GF-D8 (cell line): ENCODE data around the gene LIMS1.
"Not testable (repeated sequence)": the region's sequence is repeated elsewhere in the genome, so short reads cannot be mapped to it uniquely, and the experiment has no call there.

Experiments
- DNase-seq: peaks from one replicate; lab custom pipeline; 2025; lab: John Stamatoyannopoulos, UW

The LIMS1 gene

DNA sequence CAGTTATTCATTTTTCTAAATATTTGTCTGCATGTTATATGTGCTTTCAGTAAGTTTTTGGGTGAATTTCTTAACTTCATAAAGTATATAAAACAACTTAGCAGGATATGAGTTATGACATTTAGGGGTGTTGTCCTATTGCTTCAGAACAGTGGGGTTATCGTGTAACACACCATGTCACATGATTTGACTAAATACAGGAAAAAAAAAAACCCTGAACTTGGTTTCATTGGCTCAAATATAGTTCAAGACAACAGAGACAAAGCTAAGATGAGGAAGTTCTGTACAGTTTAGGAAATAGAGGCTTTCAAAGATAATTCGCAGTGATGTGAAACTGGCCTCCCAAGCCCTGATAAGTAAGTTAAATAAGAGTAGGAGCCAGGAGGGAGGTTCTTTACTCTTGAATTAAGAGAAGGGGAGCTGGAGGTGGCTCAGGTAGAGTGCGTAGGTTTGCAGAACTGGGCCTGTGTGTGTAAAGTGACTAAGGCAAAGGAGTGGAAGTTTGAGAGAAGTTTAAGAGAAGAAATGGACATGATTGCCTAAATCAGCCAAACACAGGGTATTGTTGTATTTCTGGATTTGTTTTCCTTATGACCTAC is 53.9 kb downstream of the LIMS1 start:
- peak; percentile 90 for DNase-seq

DNA sequence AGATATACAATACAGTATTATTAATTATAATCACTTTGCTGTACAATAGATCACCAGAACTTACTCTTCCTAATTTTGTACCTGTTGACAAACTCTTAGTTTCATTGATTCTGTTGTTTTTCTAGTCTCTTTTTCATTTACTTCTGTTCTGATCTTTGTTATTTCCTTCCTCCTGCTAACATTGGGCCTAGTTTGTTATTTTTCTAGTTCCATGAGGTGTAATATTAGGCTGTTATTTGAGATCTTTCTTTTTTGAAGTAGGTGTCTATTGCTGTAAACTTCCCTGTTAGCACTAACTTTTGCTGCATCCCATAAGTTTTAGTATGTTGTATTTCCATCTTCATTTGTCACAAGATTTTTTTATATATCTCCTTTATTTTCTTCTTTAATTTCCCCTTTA is 55.1 kb downstream of the LIMS1 start:
- DNase-seq: no peak

DNA sequence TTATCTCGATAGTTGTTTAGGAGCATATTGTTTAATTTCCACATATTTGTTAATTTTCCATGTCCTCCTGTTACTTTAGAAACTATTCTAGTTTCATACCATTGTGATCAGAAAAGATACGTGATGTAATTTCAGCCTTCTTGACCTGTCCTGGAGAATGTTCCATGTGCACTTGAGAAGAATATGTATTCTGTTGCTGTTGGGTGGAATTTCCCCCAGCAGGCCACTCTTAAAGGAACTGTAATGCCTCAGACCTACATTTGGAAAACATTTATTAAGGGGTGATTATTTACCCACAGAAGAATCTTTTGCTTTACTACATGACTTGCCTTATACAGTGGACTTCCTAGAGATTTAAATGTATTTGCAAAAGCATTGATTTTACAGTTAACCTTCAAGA is 55.5 kb downstream of the LIMS1 start:
- DNase-seq: no peak

DNA sequence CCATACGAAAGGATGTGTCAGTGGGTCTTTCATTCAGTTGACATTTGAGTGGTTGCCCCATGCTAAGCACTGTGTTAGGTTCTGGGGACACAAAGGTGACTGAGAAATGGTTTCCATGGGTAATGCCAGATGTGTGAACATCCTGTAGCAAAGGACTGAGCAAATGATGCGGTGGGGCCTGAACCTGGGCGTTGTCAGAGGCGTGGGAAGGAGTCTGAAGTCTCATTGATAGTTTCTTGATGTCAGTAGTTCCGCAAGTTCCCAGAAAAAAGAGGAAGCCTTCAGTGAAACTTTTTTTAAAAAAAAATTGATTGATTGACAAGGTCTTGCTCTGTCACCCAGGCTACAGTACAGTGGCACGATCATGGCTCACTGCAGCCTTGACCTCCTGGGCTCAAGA is 56.9 kb downstream of the LIMS1 start:
- DNase-seq: no peak

DNA sequence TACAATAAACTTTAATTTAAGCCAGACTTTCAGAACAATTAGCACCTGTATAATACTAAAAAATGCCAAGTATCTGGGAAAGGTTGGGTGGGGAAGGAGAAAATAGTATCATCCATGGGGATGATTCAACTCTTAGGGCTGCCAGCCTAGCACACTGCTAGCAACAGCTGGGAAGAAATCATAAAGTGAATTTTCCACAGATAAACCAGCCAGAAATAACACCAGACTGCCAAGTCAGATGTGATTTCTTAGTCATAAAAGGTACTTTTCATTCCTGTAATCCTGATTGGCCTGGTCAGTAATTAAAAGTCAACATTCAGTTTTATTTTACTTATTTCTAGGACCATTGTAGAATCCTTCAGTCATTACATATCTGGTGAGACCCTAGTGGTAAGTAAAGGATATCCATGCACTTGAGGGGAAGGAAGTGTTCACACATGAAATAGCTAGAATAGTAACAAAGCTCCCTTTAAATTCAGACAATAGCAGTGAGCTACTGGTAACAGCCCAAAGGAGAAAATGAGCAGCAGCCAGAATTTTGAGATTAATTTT is 59.4 kb downstream of the LIMS1 start:
- no peak for DNase-seq

DNA sequence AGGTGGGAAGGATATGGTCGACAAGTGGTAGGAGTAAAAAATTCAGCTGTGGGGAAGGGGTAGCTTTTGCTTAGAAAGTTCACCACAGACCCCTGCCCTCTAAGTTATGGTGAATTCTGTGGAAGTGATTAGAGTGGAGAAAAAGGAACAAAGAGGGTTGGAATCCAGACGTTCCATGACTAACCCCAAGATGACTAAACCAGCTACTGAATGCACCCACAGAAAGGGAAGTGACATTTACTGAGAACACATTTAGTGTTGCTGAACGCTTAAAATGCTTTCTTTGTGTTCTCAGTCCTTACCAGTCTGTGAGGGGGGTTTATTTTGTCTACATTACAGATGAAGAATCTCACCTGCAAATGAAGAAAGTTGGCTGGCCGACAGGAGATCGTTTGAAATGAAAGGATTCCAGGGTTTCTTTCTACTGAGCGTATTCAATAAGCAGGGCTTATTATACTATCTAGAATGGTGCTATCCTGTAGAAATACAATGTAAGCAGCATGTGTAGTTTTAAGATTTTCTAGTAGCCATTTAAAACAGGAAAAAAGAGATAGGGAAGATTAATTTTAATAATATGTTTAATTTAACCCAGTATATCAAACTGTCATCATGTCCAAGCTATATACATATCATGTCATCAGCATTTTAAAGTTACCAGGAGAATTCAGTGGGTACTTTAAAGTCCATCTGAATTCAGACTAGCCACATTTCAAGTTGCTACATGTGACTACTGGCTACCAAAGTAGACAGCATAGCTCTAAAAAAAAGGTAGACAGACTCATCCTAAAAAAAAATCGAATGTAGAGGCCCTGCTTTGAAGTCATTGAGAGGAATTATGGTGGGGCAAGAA is 60.1 kb downstream of the LIMS1 start:
- peak; percentile 64 for DNase-seq

DNA sequence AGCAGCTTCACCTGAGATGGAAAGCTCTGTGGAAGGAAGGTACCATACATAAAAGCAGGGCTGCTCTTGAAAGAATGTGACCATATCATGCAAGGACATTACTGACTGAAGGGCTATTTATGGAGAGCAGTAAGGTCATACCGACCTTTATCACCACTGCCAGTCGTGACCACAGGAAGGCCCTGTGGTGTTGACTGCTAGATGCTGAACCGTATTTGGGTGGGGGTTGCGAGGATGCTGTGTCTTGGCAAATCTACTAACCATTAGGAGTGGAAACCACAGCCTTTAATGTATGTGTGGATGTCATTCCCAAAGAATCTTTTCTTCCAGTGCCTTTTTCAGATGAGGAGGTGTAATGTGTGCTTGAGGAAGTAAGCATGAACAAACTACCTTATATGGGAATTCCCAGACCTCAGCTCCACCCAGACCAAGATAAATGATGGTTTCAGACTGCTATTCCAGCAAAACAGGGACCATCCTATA is 60.8 kb downstream of the LIMS1 start:
- peak; percentile 76 for DNase-seq

DNA sequence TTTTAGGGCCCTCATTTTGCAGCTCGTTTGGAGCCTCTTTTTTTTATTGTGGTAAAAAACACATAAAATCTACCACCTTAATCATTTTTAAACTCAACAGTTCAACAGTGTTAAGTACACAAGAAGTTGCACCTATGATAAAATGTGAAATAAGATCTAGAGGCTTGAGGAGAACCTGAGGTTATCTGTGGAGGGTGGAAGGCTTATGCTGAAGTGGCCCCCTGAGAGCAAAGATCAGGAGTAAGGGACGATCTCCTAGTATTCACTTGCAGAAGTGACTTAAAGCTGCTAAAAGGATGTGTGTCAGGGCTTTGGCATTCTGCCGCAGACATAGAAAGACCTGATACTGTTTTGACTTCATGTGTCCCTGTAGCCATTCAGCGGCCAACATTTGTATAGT is 61.5 kb downstream of the LIMS1 start:
- not testable (repeated sequence) for DNase-seq

DNA sequence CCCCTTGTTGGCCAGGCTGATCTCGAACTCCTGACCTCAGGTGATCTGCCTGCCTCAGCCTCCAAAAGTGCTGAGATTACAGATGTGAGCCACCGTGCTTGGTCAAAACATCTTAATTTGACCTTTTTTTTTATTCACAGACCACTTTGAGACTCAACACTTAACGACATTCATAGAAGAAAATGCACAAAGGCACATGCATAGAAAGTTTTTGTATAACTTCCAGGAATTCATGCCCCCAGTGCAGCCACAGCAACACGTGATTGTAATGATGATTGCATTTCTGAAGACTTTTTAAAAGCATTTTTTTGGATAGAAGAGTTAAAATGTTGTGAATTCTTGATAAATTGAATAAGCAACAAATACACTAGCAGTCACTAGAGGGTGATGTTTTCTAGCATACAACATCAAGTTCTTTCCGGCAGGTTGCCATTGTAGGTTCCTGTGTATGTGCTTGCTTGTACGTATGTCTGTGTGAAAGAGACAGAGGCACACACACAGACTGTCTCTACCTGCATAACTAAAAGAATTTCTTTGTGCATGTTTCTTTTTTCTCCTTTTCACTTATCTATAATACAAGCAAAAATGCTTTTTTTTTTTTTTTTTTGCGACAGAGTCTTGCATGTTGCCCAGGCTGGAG is 63.0 kb downstream of the LIMS1 start:
- not testable (repeated sequence) for DNase-seq

DNA sequence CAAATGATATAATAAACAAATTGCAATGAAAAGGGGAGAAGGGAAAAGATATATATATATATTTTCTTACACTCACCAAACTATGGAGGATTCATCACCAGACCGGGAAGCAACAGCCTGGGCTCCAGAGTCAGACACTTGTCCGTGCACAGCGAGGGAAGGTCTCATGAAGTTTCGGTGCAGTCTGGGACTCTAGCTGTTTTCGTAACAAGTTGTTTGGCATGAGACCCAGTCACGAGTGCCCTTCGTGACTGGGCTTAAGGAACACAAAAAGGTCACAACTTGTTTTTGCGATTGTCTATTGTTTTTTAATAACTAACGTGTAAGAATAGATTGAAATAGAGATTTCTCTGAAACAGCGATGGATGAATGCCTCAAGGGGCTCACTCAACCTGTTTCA is 66.9 kb downstream of the LIMS1 start:
- not testable (repeated sequence) for DNase-seq

DNA sequence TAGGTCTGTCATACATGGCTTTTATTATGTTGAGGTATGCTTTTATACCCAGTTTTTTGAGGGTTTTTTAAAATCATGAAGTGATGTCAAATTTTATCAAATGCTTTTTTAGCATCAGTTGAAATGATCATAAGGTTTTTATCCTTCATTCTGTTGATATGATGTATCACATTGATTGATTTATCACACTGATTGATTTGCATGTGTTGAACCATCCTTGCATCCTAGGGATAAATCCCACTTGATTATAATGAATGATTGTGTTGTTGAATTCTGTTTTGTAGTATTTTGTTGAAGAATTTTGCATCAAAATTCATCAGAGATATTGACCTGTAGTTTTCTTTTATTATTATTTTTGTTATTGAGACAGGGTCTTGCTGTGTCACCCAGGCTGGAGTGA is 68.2 kb downstream of the LIMS1 start:
- DNase-seq: no peak

DNA sequence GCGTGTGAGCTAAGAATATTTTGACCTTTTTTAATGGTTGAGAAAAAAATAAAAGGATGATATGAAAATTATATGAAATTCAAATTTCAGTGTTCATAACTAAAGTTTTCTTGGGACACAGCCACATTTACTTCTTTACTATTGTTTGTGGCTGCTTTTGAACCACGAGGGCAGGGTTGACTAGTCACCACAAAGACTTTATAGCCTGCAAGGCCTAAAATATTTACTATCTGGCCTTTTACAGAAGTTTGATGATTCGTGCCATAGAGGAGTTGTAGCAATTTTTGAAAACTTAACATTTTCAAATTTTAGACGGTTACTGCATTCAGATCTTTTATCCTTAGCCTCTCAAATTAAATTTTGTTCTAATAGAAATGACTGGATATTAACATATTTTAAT is 69.9 kb downstream of the LIMS1 start:
- no peak for DNase-seq

DNA sequence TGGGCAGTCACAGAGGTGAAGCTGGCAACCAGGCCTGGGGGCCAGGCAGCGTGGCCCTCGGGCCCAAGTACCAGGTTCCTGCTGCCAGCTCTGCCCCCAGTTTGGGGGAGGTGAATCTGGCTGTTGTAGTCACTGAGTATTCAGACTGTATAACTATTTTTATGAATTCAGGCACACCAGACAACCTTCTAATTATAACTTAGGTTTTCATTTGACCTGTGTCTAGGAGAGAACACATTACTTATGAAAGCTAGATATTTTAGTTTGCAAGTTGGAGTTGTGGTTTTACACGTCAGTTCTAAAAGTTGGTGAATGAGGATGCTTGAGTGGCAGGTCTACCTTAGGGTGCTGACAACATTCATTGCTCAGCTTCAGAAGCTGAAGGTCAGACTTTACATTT is 71.7 kb downstream of the LIMS1 start:
- DNase-seq: no peak

DNA sequence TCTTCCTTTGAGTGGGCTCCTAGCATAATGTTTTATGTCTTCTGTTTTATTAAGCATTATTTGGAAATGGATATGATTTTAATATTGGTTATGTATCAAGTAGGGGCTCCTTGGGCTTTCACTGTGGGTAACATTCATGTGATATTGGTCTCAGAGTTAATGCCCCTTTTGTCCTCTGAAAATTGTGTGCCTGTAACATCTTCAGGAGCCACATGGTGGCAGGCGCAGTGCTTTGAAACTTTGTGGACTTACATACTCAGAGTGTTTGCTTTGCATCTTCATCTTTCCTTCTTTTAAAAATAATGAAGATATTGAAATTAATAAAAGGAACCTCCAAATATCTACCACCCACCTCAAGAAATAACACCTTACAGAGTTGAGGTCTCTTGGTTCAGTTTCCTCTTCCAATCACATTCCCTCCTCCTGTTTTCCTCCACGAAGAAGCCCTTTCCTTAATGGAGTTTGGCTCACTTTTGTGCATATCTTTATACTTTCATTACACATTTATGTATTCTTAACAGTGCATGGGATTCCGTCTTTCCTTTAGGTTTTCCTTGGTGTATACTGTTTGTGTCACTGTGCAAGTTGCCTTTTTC is 73.5 kb downstream of the LIMS1 start:
- DNase-seq: no peak

DNA sequence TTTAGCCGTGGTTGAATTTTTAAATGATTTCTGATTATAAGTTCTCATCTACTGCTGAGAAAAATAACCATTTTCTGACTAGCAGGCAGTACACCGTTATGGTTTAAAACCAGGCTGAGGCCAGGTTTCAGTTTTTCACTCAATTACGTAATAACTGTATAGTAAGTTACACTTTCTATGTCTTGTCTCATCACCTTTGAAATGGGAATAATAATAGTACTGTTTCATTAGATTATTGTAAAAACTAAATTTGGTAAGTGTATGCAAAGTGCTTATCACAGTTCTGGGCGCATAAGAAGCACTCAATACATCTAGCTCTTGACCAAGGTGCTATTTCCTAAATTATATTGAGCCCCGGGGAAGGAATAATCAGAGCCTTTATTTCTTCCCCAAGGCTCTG is 76.8 kb downstream of the LIMS1 start:
- no peak for DNase-seq

DNA sequence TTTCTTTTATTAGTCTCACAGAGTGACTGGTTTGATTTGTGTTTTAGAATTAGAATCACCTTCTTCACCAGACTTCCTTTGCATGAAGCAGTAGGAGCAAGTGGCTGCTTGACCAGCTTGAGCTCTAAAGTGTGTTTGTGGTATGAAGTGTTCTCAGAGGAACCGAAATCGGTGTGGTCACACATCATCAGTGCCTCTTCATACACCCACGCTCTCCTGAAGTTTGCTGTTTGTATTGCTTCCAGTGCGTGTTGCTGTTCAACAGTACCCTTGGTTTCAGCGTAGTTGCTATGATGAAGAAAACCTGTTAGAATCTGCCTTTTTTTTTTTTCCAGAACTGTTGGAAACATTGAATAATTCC is 77.9 kb downstream of the LIMS1 start:
- no peak for DNase-seq

DNA sequence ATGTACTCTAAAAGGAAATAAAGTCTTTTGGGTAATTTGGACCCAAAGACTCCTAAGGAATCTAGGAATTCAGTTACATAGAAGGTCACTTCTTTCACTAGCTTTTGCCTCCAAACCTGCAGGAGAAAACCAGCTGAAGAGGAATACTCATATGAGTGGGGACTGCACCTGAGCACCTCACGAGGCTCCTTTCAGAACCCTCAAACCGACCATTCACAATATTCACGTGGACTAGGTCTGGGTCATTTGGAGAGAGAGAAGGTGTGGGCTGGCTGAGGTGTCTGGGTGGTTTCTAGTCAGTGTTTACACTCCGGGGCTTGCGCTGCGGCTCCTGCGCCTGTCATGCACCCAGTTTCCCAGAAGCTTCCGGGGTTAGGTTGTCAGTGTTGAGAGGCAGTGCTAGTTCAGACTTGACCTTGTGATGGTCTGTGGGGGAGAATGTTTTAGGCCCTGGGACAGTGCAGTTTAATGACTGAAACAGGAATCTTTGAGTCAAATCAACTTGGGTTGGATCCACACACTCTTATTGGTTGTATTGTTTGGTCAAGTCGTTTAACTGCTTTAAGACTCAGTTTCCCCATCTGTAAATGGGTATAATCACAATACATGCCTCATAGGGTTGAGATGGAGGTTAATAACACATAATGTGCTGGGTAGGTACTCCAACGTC is 78.4 kb downstream of the LIMS1 start:
- no peak for DNase-seq

DNA sequence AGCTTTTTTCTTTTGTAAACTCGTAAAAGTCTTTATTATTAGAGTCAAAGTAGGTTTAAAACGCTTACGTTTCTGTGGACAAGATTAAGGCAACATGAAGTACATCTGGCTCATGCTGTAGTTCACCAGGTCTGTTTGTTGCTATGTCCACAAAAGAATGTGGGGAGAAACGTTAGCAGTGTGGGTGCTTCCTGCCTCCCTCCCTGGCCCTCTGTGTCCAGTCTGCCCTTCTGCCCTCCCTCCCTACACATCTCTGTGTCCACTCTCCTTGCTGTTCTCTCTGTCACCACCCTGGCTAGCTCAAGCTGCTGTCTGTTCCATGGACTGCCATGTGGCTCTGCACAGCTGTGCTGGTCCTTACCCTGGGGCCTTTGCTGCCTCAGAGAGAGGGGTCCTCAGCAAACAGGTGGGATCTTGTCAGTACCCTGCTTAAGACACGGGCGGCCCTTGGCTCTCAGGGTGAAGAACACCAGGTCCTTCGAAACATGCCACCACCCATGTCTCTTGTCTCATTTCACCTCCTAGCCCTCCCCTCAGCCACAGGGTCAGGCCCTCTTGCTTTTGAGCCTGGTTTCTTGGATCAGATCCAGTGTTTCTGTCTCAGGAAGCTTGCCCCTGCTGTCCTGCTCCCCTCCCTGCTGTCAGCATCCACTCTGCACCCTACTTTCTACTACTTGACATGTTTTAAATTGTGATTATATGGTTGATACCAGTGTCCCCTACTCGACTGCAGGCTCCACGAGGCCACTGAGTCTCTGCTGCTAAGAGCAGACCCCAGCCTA is 79.2 kb downstream of the LIMS1 start:
- no peak for DNase-seq

DNA sequence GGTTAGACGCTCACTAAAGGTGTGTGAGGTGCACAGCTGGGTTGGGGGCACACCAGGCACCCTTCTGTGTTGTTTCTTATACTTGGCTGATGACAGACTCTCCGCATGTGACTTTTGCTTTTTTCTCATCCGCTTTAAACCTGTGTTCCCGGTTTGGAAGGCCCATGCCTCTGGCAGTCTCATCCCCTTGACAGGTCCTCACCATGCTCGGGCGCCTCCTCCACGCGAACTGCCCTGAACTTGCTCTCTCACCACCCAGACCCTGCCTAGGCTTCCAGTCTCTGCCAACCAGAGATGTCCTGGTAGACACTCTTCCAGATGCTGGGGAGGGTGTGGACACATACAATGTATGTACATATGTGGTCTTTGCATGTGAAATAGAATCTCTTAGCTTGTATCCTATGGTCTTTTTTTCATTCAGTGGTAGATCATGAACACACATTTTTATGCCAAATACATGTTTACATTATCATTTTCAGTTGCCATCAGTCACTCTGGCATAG is 79.8 kb downstream of the LIMS1 start:
- no peak for DNase-seq

DNA sequence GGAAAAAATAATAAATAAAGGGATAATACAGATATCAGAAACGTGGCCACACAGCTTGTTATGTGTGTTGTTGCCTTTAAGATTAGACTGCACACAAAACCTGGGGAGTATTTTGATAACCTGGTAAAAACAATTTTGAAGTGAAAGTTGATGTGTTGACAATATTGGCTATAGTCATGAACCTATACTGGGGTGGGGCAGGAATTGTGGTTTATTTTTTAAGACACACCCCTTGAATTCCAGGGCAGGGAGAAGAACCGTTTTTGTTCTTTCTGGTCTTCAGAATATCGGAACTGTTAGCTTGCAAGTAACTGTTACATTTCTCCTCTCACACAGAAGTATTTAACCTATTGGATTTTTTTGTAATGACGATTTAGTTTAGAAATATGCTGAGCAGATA is 80.4 kb downstream of the LIMS1 start:
- no peak for DNase-seq
